HG03457 (cell line): ENCODE data around the gene SDC3.

ENCODE experiments used
- ATAC-seq: cut with Tn5 transposase; IDR thresholded peaks from one replicate; pipeline ENCODE4 v1.9.1; 2021; ENCODE audit warnings: moderate number of reproducible peaks; ENCODE audit not compliant: unreplicated experiment

The SDC3 gene

GRCh38 chr1:30855686-30856259, 52.8 kb downstream of the SDC3 start:
- ATAC-seq: no peak

GRCh38 chr1:30853350-30853749, 55.2 kb downstream of the SDC3 start:
- ATAC-seq: no peak

GRCh38 chr1:30852026-30852425, 56.5 kb downstream of the SDC3 start:
- no peak for ATAC-seq

GRCh38 chr1:30851286-30851685, 57.3 kb downstream of the SDC3 start:
- ATAC-seq: no peak

GRCh38 chr1:30850607-30851006, 58.0 kb downstream of the SDC3 start:
- ATAC-seq: no peak

- ATAC-seq: no peak
Observed at GRCh38 chr1:30848130-30848529, 60.4 kb downstream of the SDC3 start.

GRCh38 chr1:30847358-30847972, 61.1 kb downstream of the SDC3 start:
- ATAC-seq: no peak

GRCh38 chr1:30846587-30846986, 62.0 kb downstream of the SDC3 start:
- ATAC-seq: no peak

- ATAC-seq: no peak
Observed at GRCh38 chr1:30845904-30846290, 62.7 kb downstream of the SDC3 start.

- no peak for ATAC-seq
Observed at GRCh38 chr1:30845237-30845903, 63.2 kb downstream of the SDC3 start.

GRCh38 chr1:30844631-30845030, 63.9 kb downstream of the SDC3 start:
- ATAC-seq: no peak

- ATAC-seq: no peak
Observed at GRCh38 chr1:30842697-30843354, 65.7 kb downstream of the SDC3 start.

GRCh38 chr1:30840904-30841598, 67.5 kb downstream of the SDC3 start:
- no peak for ATAC-seq

GRCh38 chr1:30839827-30840359, 68.7 kb downstream of the SDC3 start:
- no peak for ATAC-seq

- ATAC-seq: no peak
Observed at GRCh38 chr1:30838996-30839395, 69.6 kb downstream of the SDC3 start.

- ATAC-seq: no peak
Observed at GRCh38 chr1:30837653-30838052, 70.9 kb downstream of the SDC3 start.

- no peak for ATAC-seq
Observed at GRCh38 chr1:30834253-30834652, 74.3 kb downstream of the SDC3 start.

- no peak for ATAC-seq
Observed at GRCh38 chr1:30830537-30830936, 78.0 kb downstream of the SDC3 start.

GRCh38 chr1:30829889-30830288, 78.7 kb downstream of the SDC3 start:
- no peak for ATAC-seq

- no peak for ATAC-seq
Observed at GRCh38 chr1:30824736-30825429, 83.7 kb downstream of the SDC3 start.
